WTC11 (cell line): Measurements from ENCODE around the gene CYLD. TPM values are rescaled to one million over a fixed set of nuclear protein-coding genes. Genes with fewer than 3 reads are reported as not detected.

Source experiments
- ATAC-seq: fragments of 200-7000 bp; cut with Tn5 transposase; 2 replicates; pipeline ENCODE4 v1.10.0; 2021; ENCODE audit warnings: mild to moderate bottlenecking, moderate library complexity
- CTCF ChIA-PET: fragments of 300-600 bp; sonication (Branson Sonifier 250); formaldehyde crosslinking; loops from one replicate; lab custom pipeline; 2021; ENCODE audit warnings: antibody characterized with exemption; lab: Charles Lee
- POLR2A ChIA-PET: fragments of 350-600 bp; sonication (Branson Sonifier 250); formaldehyde crosslinking; loops from one replicate; lab custom pipeline; 2021; ENCODE audit warnings: antibody characterized with exemption; lab: Charles Lee
- DNase-seq: peaks from one replicate; pipeline ENCODE4 v3.0.0; 2021; ENCODE audit warnings: low spot score
- H3K27ac Mint-ChIP-seq: 2 replicates; pipeline ENCODE4 v1.8.0; 2021; ENCODE audit warnings: mixed read lengths
- H3K27me3 Mint-ChIP-seq: 2 replicates; pipeline ENCODE4 v1.8.0; 2021; ENCODE audit warnings: low read depth, mild to moderate bottlenecking, moderate library complexity, mixed read lengths
- H3K36me3 Mint-ChIP-seq: 2 replicates; pipeline ENCODE4 v1.8.0; 2021; ENCODE audit warnings: mixed read lengths
- H3K4me1 Mint-ChIP-seq: 2 replicates; pipeline ENCODE4 v1.8.0; 2022; ENCODE audit warnings: mixed read lengths
- H3K4me3 Mint-ChIP-seq: 2 replicates; pipeline ENCODE4 v1.8.0; 2021; ENCODE audit warnings: mild to moderate bottlenecking, moderate library complexity, mixed read lengths
- H3K9me3 Mint-ChIP-seq: 2 replicates; pipeline ENCODE4 v1.8.0; 2021; ENCODE audit warnings: mixed read lengths
- ATF3 ChIP-seq: sonication (generic); formaldehyde crosslinking; conservative IDR thresholded peaks from 2 replicates; pipeline ENCODE4 v1.8.1; 2022; ENCODE audit warnings: mild to moderate bottlenecking, missing genetic modification reagents
- CBFB ChIP-seq: sonication (generic); formaldehyde crosslinking; IDR thresholded peaks from 2 replicates; pipeline ENCODE4 v1.8.1; 2022; ENCODE audit warnings: mild to moderate bottlenecking, low read depth, missing genetic modification reagents
- CDX4 ChIP-seq: fragments of 250-450 bp; sonication (Bioruptor Pico); IDR thresholded peaks from 2 replicates; pipeline ENCODE4 v1.9.0; 2021; ENCODE audit warnings: moderate library complexity, mild to moderate bottlenecking, inconsistent platforms, borderline replicate concordance
- CTCF ChIP-seq: fragments of 200-600 bp; IDR thresholded peaks from 2 replicates; pipeline ENCODE4 v1.8.0; 2022; ENCODE audit warnings: antibody characterized with exemption
- ETV6 ChIP-seq: sonication (generic); formaldehyde crosslinking; IDR thresholded peaks from 2 replicates; pipeline ENCODE4 v1.8.1; 2022; ENCODE audit warnings: mild to moderate bottlenecking, missing genetic modification reagents
- FOXJ3 ChIP-seq: sonication (generic); formaldehyde crosslinking; IDR thresholded peaks from 2 replicates; pipeline ENCODE4 v1.9.0; 2021; ENCODE audit warnings: missing genetic modification reagents, mild to moderate bottlenecking, borderline replicate concordance
- GABPB1 ChIP-seq: sonication (generic); formaldehyde crosslinking; IDR thresholded peaks from 2 replicates; pipeline ENCODE4 v1.8.1; 2023; ENCODE audit warnings: mild to moderate bottlenecking, missing genetic modification reagents
- GRHL2 ChIP-seq: fragments of 250-450 bp; sonication (Bioruptor Pico); IDR thresholded peaks from 2 replicates; pipeline ENCODE4 v1.8.0; 2022; ENCODE audit warnings: mild to moderate bottlenecking, moderate library complexity; ENCODE audit not compliant: insufficient replicate concordance, severe bottlenecking
- GTF2I ChIP-seq: fragments of 250-450 bp; sonication (Bioruptor Pico); conservative IDR thresholded peaks from 2 replicates; pipeline ENCODE4 v1.4.0; 2021; ENCODE audit warnings: mild to moderate bottlenecking
- IRF2 ChIP-seq: sonication (generic); formaldehyde crosslinking; IDR thresholded peaks from 2 replicates; pipeline ENCODE4 v1.8.0; 2022; ENCODE audit warnings: low read depth, missing genetic modification reagents, borderline replicate concordance
- JAZF1 ChIP-seq: fragments of 250-450 bp; sonication (Bioruptor Pico); IDR thresholded peaks from 2 replicates; pipeline ENCODE4 v1.9.0; 2021; ENCODE audit warnings: moderate library complexity, mild to moderate bottlenecking, inconsistent platforms
- MYBL2 ChIP-seq: sonication (generic); formaldehyde crosslinking; IDR thresholded peaks from 2 replicates; pipeline ENCODE4 v1.8.1; 2023; ENCODE audit warnings: mild to moderate bottlenecking, moderate library complexity, missing genetic modification reagents
- NFATC4 ChIP-seq: fragments of 250-450 bp; sonication (Bioruptor Pico); IDR thresholded peaks from 2 replicates; pipeline ENCODE4 v1.9.0; 2021; ENCODE audit warnings: mild to moderate bottlenecking
- RORB ChIP-seq: fragments of 250-450 bp; sonication (Bioruptor Pico); IDR thresholded peaks from 2 replicates; pipeline ENCODE4 v1.9.0; 2021; ENCODE audit warnings: mild to moderate bottlenecking
- STAT6 ChIP-seq: sonication (generic); formaldehyde crosslinking; conservative IDR thresholded peaks from 2 replicates; pipeline ENCODE4 v1.8.1; 2023; ENCODE audit warnings: mild to moderate bottlenecking, low read depth, missing genetic modification reagents, moderate library complexity
- TP53 ChIP-seq: sonication (generic); formaldehyde crosslinking; IDR thresholded peaks from 2 replicates; pipeline ENCODE4 v1.8.1; 2023; ENCODE audit warnings: mild to moderate bottlenecking, missing genetic modification reagents
- ZBTB21 ChIP-seq: sonication (generic); formaldehyde crosslinking; IDR thresholded peaks from 2 replicates; pipeline ENCODE4 v1.8.1; 2023; ENCODE audit warnings: mild to moderate bottlenecking, missing genetic modification reagents, borderline replicate concordance
- ZNF423 ChIP-seq: fragments of 250-450 bp; sonication (Bioruptor Pico); IDR thresholded peaks from 2 replicates; pipeline ENCODE4 v2.1.2; 2022; ENCODE audit warnings: mild to moderate bottlenecking, moderate library complexity
- ZNF425 ChIP-seq: fragments of 250-450 bp; sonication (Bioruptor Pico); conservative IDR thresholded peaks from 2 replicates; pipeline ENCODE4 v1.9.0; 2021; ENCODE audit warnings: mild to moderate bottlenecking
- total RNA-seq: library from RNA; stranded (reverse); gene quantifications from 3 replicates; pipeline ENCODE4 v1.2.3, GENCODE V29; 2021
- TF ChIP-seq, protein P1 (sequence below): sonication (generic); formaldehyde crosslinking; IDR thresholded peaks from 2 replicates; pipeline ENCODE4 v1.8.0; 2022; ENCODE audit warnings: mild to moderate bottlenecking, missing genetic modification reagents

CYLD gene
- total RNA-seq, 1 experiment from 2014 or later: 10.8 TPM

GRCh38 chr16:50774960-50775359 lies 33.1 kb downstream of the CYLD start:
- POLR2A ChIA-PET: no interaction called here
- TF ChIP-seq ETV6 (CRISPR knock-in tag): no peak
- no peak for TF ChIP-seq GTF2I (CRISPR knock-in tag)
- no peak for TF ChIP-seq CTCF
- no peak for TF ChIP-seq GABPB1 (CRISPR knock-in tag)
- no peaks in the 10 kb centered on the region for H3K36me3 Mint-ChIP-seq
- H3K4me3 Mint-ChIP-seq: no peak overlapping the region
- H3K9me3 Mint-ChIP-seq: peaks cover 8% of the 10 kb centered on the region
- no peak for ATAC-seq
- CTCF ChIA-PET: no interaction called here
- no peaks in the 10 kb centered on the region for H3K4me1 Mint-ChIP-seq
- no peak for DNase-seq
- H3K27me3 Mint-ChIP-seq: no peaks in the 10 kb centered on the region; the same call in 1 of the 2 replicates
- no peak overlapping the region for H3K27ac Mint-ChIP-seq

- peaks cover 8% of the 10 kb centered on the region for H3K9me3 Mint-ChIP-seq
- H3K27me3 Mint-ChIP-seq: no peaks in the 10 kb centered on the region; the same call in 1 of the 2 replicates
- no peak for TF ChIP-seq ZBTB21 (CRISPR knock-in tag)
- no peak for TF ChIP-seq FOXJ3 (CRISPR knock-in tag)
- TF ChIP-seq, protein P1, sequence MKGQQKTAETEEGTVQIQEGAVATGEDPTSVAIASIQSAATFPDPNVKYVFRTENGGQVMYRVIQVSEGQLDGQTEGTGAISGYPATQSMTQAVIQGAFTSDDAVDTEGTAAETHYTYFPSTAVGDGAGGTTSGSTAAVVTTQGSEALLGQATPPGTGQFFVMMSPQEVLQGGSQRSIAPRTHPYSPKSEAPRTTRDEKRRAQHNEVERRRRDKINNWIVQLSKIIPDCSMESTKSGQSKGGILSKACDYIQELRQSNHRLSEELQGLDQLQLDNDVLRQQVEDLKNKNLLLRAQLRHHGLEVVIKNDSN (CRISPR knock-in tag): no peak
- no peak for TF ChIP-seq ETV6 (CRISPR knock-in tag)
- TF ChIP-seq STAT6: no peak
- no peak for TF ChIP-seq CTCF
- TF ChIP-seq ATF3 (CRISPR knock-in tag): no peak
- no peak for TF ChIP-seq JAZF1
- no peak for TF ChIP-seq NFATC4 (CRISPR knock-in tag)
- TF ChIP-seq IRF2 (CRISPR knock-in tag): no peak
- no peak for TF ChIP-seq RORB (CRISPR knock-in tag)
- TF ChIP-seq GABPB1 (CRISPR knock-in tag): no peak
- TF ChIP-seq CDX4 (CRISPR knock-in tag): no peak
- TF ChIP-seq MYBL2: no peak
- no peak for TF ChIP-seq GRHL2 (CRISPR knock-in tag)
- TF ChIP-seq GTF2I (CRISPR knock-in tag): no peak
- no peak for TF ChIP-seq CBFB (CRISPR knock-in tag)
- TF ChIP-seq TP53 (CRISPR knock-in tag): no peak
- no peak for TF ChIP-seq ZNF423 (CRISPR knock-in tag)
- no peak for TF ChIP-seq ZNF425
- ChIA-PET POLR2A (no interaction called here), CTCF (interaction anchor here (1.8 kb wide), 1 partner anchor 30 kb away, joined by 17 read pairs; no protein-coding TSS in a partner anchor)
- H3K4me1 Mint-ChIP-seq: no peaks in the 10 kb centered on the region
- no peak overlapping the region for H3K4me3 Mint-ChIP-seq
- DNase-seq (no peak), ATAC-seq (no peak)
- H3K27ac Mint-ChIP-seq: no peak overlapping the region
- H3K36me3 Mint-ChIP-seq: no peaks in the 10 kb centered on the region
Measured at GRCh38 chr16:50776037-50776436, 34.2 kb downstream of the CYLD start.
